Activated CD8-positive, alpha-beta memory T cell treated with anti-CD3 and anti-CD28 coated beads, Interleukin-2, amount 50 U/mL, for 1 hour (primary cell): ENCODE measurements around the gene CFAP45.

ENCODE experiments used
- DNase-seq: peaks from one replicate; pipeline ENCODE4 v3.0.0-alpha.2; 2020; ENCODE audit errors: extremely low read depth

The CFAP45 gene

GRCh38 chr1:159923203-159924024 lies 23.4 kb upstream of the CFAP45 start:
- peak; percentile 94 for DNase-seq

DNA sequence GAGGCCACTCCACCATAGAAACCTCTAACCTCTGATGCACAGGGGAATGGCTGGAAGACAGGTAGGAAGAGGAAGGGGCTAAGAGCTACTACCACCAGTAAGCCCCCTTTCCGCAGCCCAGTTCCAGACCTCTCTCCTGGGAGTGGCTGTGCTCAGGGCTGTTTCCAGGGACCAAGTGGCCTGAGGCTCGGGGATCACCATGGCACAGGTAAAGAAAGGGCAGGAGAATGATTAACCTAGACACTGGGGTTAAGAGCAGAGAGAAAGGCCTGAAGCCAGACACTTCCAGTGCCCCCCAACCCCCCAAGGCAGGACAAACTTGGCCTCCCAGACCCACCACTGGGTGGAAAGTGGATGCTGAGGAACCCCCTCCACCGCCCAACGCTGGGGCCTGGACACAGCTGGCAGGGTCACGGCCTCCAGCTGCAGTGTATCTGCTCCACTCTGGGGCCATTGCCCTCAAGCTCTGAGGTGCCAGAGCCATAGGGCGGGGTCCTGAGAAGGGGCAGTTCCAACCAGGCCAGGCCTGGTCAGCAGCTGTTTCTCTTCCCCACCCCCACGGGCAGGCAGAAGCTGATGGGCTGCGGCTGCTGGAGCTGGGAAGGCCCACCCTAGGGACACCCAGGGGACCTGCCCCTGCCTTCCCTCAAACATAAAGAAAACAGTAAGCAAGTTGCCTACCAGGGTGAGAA lies 22.7 kb upstream of the CFAP45 start:
- no peak for DNase-seq

GRCh38 chr1:159921700-159922504 lies 21.9 kb upstream of the CFAP45 start:
- DNase-seq, result no peak

GRCh38 chr1:159921251-159921650 lies 21.3 kb upstream of the CFAP45 start:
- DNase-seq, result no peak

DNA sequence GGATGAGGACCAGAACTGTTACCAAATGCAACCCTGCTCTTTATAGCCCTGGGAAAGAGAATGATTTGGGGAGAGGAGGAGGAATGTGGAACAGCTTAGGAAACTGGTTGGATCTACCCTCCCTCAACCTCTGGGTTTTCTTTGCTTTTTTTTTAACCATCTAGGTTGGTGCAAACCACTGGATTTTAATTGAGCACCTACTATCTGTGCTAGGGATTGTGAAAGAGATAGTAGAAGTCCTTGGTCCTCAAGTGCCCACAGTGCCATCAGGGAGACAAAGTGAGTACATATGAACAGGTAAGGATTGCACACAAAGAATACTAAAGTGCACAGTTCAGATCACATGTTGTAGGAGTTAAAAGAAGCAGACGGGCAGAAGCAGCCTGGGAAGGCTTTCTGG lies 20.7 kb upstream of the CFAP45 start:
- DNase-seq, result no peak

DNA sequence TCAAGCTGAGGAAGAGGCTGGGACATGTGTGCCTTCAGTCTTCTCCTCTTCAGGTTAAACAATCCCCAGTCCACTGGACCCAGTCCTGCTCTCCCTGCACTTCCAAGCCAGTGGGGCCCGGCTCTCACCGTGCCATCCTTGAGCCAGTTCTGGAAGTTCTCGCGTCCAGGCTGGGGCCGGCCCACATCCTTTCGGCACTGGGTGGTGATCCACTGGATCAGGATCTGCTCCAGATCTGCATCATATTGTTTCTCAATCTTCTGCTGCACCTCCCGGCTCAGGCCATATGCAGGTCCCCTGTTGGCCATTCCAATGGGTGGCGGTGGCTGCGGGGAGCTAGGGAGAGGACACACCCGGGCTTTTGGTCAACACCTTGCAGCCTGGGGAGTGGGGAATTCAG lies 20.2 kb upstream of the CFAP45 start:
- no peak for DNase-seq

DNA sequence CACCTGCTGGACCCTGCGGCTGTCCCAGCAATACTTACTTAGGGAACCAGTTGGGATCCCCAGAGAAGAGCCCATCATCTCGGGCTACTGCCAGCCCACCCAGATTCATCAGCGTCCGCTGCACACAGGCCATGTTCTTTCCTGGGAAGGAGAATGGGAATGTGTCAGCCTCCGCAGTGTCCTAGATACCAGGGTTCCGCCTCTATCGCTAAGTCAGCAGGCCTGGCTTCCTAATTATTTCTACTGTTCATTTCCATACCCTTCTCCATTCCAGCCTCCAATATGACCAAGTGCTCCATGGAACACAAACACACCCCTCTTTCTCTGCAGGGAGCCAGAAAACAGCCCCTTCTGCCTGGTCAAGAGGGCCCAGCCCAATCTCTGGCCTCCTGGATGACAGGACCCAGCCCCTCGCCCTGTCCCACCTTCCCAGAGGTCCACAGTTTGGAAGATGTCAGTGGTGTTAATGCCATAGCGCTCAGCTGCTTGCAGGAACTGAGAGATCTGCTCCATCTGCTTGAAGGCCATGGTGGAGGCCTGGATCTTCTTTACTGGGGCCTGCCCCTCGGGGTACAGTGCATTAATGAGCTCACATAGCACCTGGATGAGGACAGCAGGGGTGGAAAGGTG lies 19.4 kb upstream of the CFAP45 start:
- DNase-seq, result no peak

- no peak for DNase-seq
These were observed 18.6 kb upstream of the CFAP45 start for GRCh38 chr1:159918352-159919200.

GRCh38 chr1:159917533-159918351 lies 17.8 kb upstream of the CFAP45 start:
- DNase-seq, result no peak

GRCh38 chr1:159916242-159917051 lies 16.5 kb upstream of the CFAP45 start:
- DNase-seq, result no peak

DNA sequence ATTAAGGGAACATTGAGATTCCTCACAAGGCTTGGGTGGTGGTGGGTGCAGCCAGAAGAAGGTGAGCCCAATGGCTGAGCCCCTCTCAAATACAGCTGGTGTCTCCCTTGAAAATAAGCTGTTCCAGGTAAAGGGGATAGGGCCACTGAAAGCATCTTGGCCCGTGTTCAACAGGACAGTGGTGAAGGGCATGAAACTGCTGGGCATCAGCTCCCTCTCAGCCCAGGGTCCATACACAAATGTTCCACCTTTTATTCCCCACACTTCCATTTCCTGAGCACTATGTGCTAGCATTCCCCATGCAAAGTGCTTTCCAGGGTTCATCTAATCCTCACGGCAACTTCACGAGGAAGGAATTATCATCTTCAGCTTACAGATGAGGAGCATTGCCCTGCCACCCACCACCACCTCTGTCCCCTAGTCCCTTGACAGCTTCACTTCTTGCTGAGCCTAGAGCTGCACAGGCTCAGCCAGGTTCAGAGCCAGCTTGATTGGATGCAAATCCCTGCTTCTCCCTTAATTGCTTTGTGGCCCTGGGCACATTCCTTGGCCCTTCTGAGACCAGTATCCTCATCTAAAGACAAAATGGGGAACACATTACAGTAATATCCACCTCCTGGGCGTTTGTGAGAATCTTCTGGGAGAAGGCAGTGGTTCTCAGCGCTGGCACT lies 15.7 kb upstream of the CFAP45 start:
- no peak for DNase-seq

- no peak for DNase-seq
These were observed 14.5 kb upstream of the CFAP45 start for GRCh38 chr1:159914252-159915018.

DNA sequence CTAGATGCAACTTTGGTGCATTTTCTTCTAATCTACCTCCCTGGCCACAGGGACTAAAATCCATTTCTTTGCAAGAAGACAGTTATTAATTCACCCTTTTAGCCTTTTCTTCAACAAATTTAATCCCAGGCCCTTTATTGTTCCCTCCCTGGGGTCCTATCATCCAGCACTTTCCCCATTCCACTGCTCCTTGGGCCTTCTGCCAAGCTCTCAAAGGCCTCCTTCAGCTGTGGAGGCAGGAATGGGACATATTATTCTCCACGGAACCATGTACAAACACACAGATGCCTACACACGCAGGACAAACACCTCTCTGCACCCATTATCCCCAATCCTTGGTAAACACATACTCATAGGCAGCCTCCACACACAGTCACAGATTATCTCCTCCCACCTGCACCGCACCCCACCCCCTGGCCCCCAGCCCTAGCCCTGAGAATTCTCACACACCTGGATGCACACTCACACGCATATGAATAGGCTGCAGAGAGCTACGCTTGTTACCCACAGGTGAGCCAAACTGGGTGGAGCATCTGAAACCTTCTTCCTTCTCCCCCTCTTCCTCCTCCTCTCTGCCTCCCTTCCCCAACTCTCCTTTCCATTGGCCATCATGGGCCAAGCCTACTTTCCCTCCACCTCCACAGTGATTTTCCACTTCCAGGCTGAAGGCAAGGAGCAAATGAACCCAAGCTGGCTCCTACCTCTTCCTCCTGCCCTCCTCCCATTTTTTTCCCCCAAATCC lies 13.7 kb upstream of the CFAP45 start:
- no peak for DNase-seq

DNA sequence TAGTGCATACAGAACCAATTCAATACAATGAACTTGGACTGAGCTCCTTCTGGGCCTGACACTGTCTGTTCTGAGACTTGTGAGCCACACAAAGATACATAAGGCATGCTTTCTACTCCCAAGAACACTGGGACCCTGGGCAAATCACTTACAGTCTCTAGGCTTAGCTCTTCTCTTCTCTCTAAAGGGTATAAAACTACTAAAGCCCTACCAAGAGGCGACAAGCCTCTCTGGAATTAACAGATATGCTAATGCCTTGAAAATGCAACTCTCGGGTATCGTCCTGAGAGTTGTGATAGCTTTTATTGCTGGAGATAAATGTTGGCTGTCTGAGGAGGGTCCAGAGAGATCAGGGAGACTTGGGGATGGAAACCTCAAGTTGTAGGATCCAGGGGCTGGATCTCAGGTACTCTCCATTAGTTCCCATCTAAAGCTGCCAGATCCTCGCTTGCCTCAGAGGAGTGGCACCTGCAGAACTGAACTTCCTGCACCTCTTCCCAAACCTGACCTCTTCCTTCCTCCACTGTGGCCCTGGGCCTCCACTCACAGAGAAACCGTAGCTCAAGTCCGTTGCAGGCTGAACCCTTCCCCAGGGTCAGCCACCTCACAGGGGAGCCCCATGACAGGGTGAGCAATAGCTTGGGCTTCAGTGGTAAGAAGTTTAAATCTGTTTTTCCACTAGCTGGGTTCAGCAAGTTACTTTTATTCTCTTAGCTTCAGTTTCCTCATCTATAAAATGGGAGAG lies 11.5 kb upstream of the CFAP45 start:
- no peak for DNase-seq

- no peak for DNase-seq
These were observed 8.3 kb upstream of the CFAP45 start for GRCh38 chr1:159908031-159908940.
